ENCODE results near the gene MRRF. TPM values are rescaled to one million over a fixed set of nuclear protein-coding genes. Genes with fewer than 3 reads are reported as not detected.

MRRF gene
- total RNA-seq, result 16.7 TPM

DNA sequence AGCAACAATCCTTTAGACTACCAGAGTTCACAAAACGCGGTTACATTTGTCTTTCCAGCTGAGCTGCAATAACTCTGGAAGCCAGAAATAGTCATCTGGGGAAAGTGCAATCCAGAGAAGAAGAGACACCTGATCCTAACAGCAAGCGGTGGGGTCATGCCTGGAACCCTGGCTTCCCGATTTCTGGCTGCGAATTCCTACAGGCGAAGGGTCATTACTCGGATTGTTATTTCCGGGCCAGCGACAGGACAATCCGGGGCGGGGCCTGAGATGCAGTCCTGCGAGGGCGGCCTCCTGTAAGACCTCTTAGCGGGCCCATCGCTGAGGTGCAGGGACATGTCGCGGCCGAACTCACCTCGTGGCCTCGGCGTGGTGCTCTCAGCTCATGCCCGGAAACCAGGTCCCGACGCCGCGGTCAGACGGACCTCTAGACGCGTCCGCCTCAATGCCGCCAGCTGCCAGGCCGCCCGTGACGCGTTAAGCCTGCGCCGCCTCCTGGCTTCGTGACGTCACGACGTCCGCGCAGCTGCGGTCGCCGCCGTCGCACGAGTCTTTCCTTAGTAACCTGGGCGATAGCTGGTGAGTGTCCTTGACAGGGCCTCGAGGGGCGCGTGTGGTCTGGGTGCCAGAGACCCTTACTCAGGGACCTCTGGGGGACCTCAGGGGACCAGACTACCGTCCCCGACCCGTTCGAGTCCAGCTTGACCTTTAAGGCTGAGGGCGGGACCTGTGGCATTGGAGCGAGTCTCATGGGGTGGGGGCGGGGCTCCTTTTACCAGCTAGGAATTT is at the start of gene MRRF, which contains the start of gene RBM18:
Gene MRRF (plus strand): TSS at position 523 of the 789 bp plus-strand sequence. CDS start 6,010 bp downstream, outside the sequence.
Gene RBM18 (minus strand): TSS at position 481 of the 789 bp plus-strand sequence. CDS start 3,348 bp downstream, outside the sequence.
- peak; percentile 90 to 91 (median 91) for DNase-seq (ENCODE audit: low read depth in 2 of 3, low spot score in 2 of 3)

DNA sequence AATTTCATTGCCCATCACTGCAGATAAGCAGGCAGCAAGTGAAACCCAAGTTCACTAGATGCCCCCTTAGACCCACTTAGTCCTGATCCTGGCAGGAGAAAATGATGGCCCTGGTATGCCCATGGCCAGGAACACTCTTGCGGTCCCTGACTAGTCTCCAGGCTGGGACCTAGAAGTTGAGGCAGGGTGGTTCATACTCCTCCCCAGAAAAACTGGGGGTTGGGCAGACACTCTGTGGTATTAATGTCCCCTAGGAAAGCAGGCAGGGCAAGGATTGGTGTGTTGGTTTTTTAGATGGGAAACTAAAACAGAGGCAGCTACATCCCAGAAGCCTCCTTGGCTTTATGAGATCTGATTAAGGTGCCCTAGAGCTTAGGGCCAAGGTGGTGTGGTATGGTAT is 49.0 kb upstream of the MRRF start:
- no peak for DNase-seq (ENCODE audit: low read depth in 2 of 3, low spot score in 2 of 3)

DNA sequence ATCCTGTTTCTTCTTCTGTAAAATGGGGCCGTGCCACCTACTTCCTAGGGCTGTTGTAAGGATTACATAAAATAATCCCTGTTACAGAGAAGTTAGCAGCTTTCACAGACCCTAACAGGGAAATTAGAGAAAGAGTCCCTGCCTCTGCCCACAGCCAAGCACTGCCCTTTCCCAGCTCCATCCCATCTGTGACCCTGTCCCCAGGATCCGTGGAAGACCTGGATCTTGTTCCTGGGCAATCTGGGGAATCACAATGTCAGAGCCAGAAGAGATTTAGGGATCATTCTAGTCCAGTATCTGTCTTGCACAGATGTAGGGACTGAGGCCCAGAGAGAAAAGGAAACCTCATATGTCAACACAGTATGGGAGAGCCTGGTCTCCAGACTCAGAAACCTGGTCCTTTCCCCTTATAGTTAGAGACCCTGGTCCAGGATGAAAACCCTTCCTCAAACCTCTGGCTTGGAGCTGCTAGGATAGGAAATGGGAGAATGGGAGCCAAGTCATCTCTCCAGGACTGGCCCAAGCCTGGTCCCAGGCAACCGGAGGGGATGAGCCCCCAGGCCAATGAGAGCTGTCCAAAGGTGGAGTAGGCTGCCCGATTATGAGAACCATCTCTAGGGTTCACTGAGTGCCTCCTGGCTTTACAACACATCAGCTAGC is 48.4 kb upstream of the MRRF start:
- no peak for DNase-seq (ENCODE audit: low read depth in 2 of 3, low spot score in 2 of 3)

DNA sequence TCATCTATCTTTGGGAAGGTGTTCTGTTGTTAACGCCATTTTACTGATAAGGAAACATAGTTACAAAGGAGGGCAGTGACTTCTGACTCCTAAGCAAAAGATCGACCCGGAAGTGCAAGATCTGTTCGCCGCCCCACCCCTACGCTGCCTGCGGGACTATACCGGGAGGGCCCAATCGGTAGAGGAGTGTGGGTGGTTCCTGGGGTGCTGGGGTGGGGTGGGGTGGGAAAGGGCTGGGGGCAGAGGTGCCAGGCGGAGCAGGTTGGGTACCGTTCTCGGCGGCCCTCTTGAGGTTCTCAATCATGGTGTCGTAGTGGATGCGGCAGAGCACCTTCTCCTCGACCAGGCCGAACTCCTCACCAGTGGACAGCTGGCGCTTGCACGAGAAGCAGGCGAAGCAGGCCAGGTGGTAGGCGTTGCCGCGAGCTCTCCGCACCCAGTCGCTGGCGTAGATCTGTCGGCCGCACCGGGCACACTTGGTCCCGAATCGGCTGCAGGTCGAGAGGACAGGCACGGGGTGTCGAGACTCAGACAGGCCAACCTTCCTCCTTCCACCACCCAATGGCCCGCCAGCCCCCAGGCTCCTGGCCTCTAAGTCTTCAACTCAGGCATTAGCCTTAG is 47.8 kb upstream of the MRRF start:
- DNase-seq (ENCODE audit: low read depth in 2 of 3, low spot score in 2 of 3), result no peak

DNA sequence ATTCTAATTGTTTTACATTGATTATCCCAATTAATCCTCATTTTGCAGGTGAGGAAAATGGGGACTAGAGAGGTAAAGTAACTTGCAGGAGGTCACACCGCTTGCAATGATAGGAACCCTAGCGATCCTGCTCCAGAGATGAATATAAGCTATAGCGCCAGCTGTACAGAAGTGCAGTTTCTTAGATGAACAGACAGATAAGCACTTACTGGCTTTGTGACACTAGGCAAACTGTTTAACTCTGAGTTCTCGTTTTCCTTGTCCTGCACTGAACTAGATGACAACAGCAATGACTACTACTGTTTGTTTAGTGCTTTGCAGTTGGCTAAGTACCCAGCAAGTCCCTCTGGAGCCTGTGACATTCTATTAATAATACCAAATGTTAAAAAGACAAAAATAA is 47.0 kb upstream of the MRRF start:
- peak in 2 of 3 donors; percentile 42 to 65 for DNase-seq (ENCODE audit: low read depth in 2 of 3, low spot score in 2 of 3)

GRCh38 chr9:122218071-122218934 is 46.4 kb upstream of the MRRF start:
- peak in 2 of 3 donors; percentile 26 to 29 for DNase-seq (ENCODE audit: low read depth in 2 of 3, low spot score in 2 of 3)

- peak in 2 of 3 donors; percentile 81 to 92 for DNase-seq (ENCODE audit: low read depth in 2 of 3, low spot score in 2 of 3)
Measured at GRCh38 chr9:122218935-122219855, 45.5 kb upstream of the MRRF start.

DNA sequence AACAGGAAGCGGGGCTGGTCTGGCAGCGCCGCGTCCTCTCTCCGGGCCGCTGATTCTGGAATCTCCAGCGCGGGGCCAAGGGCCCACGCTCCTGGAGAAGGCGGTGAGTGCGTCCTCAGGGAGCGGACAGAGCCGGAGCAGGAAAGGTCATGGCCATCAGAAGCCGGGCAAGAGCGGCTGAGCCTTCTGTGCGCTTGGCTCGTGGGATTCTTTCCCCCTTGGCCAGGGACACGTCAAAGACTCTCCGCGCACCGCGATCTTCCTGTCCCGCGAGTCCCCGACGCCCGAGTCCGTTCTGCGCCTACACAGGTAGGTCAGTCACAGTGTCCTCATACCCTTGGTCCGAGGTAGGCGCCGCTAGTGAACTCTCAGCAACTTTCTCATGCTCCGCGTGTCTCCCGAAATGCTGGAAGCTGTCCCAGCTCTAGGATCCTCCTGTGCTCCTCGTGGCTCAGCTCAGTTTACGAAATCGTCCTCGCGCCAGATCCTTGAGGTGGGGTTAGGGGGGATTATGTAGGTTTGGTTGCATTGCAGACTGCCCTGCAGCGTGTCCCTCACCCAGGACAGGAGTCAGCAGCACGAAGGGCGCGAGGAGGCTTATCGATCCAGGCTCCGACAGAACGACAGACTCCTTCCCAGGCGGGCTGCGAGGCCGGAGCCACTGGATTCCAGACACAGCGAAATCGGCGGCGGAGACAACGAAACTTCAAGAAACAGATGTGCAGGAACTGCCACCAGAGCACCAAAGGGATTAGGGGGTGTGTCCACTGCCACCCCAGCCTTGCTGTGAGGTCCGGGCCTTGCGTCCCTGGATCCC is 44.6 kb upstream of the MRRF start:
- DNase-seq (ENCODE audit: low read depth in 2 of 3, low spot score in 2 of 3), result peak in 1 of 3 donors; percentile 15

DNA sequence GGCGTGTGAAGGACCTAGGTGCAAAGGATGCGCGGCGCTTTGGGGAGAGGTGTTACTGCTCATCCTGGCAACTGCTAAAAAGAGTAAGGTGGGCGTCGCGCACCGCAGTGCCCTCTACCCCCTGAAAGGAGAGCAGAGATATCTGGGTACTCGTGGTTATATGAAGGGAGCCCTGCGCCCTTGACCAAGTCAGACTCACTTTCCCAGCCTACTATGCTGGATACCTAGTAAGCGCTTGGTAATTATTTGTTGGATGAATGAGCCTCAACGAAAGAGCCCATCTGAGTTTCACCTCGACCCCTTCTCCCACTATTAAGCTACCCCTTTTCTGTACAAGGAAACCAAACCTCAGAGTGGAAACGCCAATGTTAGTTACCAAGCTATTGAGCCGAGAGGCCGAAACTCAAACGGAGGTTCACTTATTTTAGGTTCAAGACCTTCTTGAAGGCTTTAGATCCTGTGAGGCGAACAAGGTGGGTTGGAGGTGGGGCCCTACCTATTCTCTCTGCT is 44.0 kb upstream of the MRRF start:
- DNase-seq (ENCODE audit: low read depth in 2 of 3, low spot score in 2 of 3), result peak in 2 of 3 donors; percentile 11 to 27

- peak in 2 of 3 donors; percentile 32 to 46 for DNase-seq (ENCODE audit: low read depth in 2 of 3, low spot score in 2 of 3)
Measured at GRCh38 chr9:122221183-122221811, 43.4 kb upstream of the MRRF start.

DNA sequence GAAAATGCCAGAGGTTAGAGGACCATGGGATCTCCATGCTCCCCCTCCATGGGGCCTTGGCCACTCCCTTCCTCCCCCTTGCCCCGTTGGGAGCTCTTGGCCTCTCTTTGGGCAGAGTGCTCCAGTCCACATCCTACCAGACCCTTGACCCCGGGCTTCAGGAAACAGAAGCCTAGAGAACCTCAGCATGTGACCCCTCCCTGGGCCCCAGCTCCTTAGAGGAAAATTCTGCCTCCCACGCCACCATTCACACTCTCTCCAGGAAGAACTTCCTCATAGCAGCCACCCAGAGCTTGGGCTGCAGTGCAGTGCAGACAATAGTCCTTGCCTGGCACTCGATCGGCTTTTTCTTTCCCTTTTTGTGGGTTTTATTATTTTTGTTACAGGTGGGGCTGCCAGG is 41.9 kb upstream of the MRRF start:
- peak in 2 of 3 donors; percentile 13 to 22 for DNase-seq (ENCODE audit: low read depth in 2 of 3, low spot score in 2 of 3)

DNA sequence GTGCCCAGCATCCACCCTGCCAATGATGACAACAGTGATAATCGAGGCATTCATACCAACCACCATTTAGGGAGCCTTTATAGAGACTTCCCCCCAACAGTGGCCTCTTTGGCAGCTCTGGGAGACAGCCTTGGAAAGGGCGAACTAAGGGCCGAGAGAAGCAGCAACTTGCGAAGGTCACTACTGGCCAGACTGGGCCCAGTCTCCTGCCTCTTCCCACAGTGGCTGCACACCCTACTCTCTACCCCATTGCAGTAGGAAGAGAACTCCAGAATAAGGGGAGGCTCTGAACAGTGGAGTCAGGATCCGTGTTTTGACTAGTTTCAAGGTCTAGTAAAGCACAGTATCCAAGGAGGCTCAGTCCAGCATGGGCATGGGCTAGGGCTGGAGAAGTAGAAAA is 41.2 kb upstream of the MRRF start:
- DNase-seq (ENCODE audit: low read depth in 2 of 3, low spot score in 2 of 3), result no peak

DNA sequence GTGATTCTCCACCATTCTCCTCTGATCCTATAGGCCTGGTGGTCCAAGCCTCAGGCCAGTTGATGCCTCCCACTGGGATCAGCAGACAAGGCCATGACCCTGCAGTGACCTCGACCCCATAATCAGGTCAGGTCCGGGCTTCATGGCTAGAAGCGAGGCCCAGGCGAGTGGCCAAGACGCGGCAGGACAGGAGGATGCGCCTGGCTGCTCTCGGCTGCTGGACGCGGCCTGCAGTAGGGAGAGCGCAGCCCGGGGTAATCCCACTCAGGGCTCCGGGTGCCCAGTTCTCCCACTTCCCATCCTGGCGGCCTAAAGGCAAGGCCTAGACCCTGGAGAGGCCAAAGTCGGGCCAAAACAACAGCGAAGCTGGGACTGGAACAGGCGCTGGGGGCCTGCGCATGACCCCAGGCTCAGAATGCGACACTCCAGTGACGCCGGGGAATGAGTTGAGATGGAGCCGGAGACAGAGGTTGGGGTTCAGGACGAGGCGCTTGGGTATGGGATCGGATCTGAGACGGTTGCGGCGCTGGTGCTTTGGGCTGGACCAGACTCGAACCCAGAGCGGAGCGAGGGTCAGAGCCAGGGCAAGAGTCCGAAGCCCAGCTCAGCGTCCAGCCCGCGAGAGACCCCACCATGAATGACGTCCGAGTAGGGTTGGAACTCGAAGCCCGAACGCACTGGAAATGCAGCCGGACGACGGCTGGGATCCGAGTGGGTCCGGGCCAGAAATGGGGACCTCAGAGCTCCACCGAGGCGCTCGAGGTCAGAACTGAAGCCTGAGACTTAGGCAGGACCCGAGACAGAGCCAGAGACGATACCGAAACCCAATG is 39.2 kb upstream of the MRRF start:
- DNase-seq (ENCODE audit: low read depth in 2 of 3, low spot score in 2 of 3), result no peak

DNA sequence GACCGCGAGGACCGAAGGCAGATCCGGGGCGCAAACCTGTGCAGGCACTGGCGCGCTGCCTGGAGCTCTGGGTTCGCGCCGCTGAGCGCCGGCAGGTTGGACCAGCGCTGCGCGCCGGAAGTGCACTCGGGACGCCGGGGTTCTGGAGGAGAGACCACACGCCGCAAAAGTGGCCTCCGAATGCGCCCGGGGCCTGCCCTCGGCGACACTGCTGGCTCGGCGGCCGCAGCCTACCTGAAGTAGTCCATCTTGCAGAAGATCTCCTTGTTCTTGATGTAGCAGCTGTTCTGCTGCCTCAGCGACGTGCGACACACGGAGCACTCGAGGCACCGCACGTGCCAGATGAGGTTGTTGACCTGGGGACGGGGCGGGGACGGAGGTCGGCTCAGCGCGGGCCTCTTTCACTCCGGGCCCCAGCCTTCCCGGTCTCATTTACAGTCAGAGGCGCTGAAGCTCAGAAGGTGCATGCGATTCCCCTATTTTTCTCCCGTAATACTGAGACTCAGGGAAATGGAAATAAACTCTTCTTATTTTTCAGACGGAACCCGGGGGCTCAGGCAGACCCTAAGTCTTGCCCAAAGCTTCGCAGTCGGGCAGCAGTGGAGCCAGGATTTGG is 38.4 kb upstream of the MRRF start:
- no peak for DNase-seq (ENCODE audit: low read depth in 2 of 3, low spot score in 2 of 3)

- DNase-seq (ENCODE audit: low read depth in 2 of 3, low spot score in 2 of 3), result no peak
Measured at GRCh38 chr9:122226758-122227574, 37.7 kb upstream of the MRRF start.

GRCh38 chr9:122227575-122227900 is 37.1 kb upstream of the MRRF start:
- DNase-seq (ENCODE audit: low read depth in 2 of 3, low spot score in 2 of 3), result peak in 1 of 3 donors; percentile 15
